ENCODE data around the gene MUS81.

The MUS81 gene

GRCh38 chr11:65895482-65895981 is 35.3 kb downstream of the MUS81 start:
- DNase-seq, result no peak

- DNase-seq, result no peak
Measured at GRCh38 chr11:65896034-65896999, 36.1 kb downstream of the MUS81 start.

GRCh38 chr11:65897020-65897471 is 36.8 kb downstream of the MUS81 start:
- DNase-seq, result no peak

GRCh38 chr11:65898656-65899355 is 38.6 kb downstream of the MUS81 start:
- no peak for DNase-seq

GRCh38 chr11:65899356-65900124 is 39.3 kb downstream of the MUS81 start:
- DNase-seq, result peak; percentile 72

- peak; percentile 89 for DNase-seq
Measured at GRCh38 chr11:65900125-65900898, 40.1 kb downstream of the MUS81 start, which contains the start of gene FOSL1. TSS of gene FOSL1 (minus strand) at chr11:65900388. CDS start at chr11:65900339, 49 bp downstream.

GRCh38 chr11:65900899-65901180 is 40.6 kb downstream of the MUS81 start:
- no peak for DNase-seq

- peak; percentile 28 for DNase-seq
Measured at GRCh38 chr11:65903068-65903481, 42.8 kb downstream of the MUS81 start.

GRCh38 chr11:65903715-65904114 is 43.5 kb downstream of the MUS81 start:
- DNase-seq, result no peak

GRCh38 chr11:65906602-65907001 is 46.4 kb downstream of the MUS81 start:
- no peak for DNase-seq

- DNase-seq, result no peak
Measured at GRCh38 chr11:65907878-65908277, 47.6 kb downstream of the MUS81 start.

- DNase-seq, result peak; percentile 47
Measured at GRCh38 chr11:65911682-65912568, 51.7 kb downstream of the MUS81 start.

GRCh38 chr11:65912845-65913244 is 52.6 kb downstream of the MUS81 start:
- no peak for DNase-seq

- DNase-seq, result no peak
Measured at GRCh38 chr11:65915101-65915820, 55.0 kb downstream of the MUS81 start.

- no peak for DNase-seq
Measured at GRCh38 chr11:65915821-65916251, 55.6 kb downstream of the MUS81 start.

All from GDM1 (cell line).